ENCODE results near the gene FDXACB1. TPM values are rescaled to one million over a fixed set of nuclear protein-coding genes. Genes with fewer than 3 reads are reported as not detected.

Gene FDXACB1
- total and polyA plus RNA-seq, 2 donors (not counting 3 experiments of a cell fraction or from before 2014, with no cell fraction given), result 1.1 to 1.4 TPM

DNA sequence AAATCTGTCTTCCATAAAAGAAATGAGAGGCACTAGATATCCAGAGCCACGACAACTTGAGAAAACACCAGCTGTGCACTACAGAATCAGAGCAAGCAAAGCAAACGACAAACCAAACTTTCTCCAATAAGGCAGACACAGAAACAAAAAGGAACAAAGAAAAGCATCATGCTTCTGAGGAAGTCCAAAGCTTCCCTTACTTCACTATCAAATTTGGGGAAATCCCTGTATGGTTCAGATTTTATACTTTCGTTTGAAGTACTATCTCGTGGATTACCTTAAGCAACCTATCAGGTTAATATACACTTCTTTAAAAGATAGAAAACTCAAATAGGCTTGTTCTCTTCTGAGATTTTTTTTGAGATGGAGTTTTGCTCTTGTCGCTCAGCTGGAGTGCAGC lies 35.3 kb downstream of the FDXACB1 start:
- Histone ChIP-seq H3K9me3 (replicated peaks; ENCODE audit: control insufficient read depth, insufficient read depth, low read length) (no peaks in the 10 kb centered on the region), H3K36me3 (ENCODE audit: control insufficient read depth in 2 of 2, extremely low read depth in 1 of 2, insufficient read depth in 2 of 2, low read length in 2 of 2) (peaks cover 0 to 2% of the 10 kb centered on the region in 2 experiments), H3K79me2 (ENCODE audit: control insufficient read depth, insufficient read depth, low read length) (no peaks in the 10 kb centered on the region), H3K27me3 (ENCODE audit: control insufficient read depth in 2 of 2, insufficient read depth in 2 of 2, low read length in 2 of 2) (no peaks in the 10 kb centered on the region), H2AFZ (ENCODE audit: low read depth, low read length) (no peak overlapping the region), H4K20me1 (replicated peaks; ENCODE audit: control insufficient read depth, extremely low read depth, insufficient read depth, low read length) (no peaks in the 10 kb centered on the region), H3K4me3 (replicated peaks in 1 of 3; ENCODE audit: insufficient read depth in 1 of 3, low read depth in 1 of 3, low read length in 3 of 3) (no peak overlapping the region), H3K4me2 (ENCODE audit: insufficient read depth, low read length) (no peak overlapping the region), H3K4me1 (ENCODE audit: control insufficient read depth, extremely low read depth, insufficient read depth, low read length) (peaks cover 14% of the 10 kb centered on the region), H3K9me1 (replicated peaks; ENCODE audit: control insufficient read depth, extremely low read depth, insufficient read depth, low read length) (no peaks in the 10 kb centered on the region), H3K9ac (replicated peaks; ENCODE audit: extremely low read depth, insufficient read depth, low read length) (no peak overlapping the region), H3K27ac (ENCODE audit: insufficient read depth, low read depth, low read length) (no peak overlapping the region)
- ChIA-PET POLR2A (no interaction called here), CTCF (interaction anchor here (1.0 to 2.6 kb wide), 5 partner anchors 10 to 389 kb away, joined by 3 to 15 read pairs (median 7); no protein-coding TSS in a partner anchor)
- no TSS peak for BruUV-seq (replicated peaks)
- FAIRE-seq (no peak), DNase-seq (ENCODE audit: low read depth, low spot score) (no peak)
- intact Hi-C loops (cut with micrococcal nuclease) (no loop called here), dilution Hi-C loops (cut with MboI; ENCODE audit: extremely low pct_ligation_motif_present, low sequenced_read_pairs) (no loop called here)
- TF ChIP-seq, protein P1, sequence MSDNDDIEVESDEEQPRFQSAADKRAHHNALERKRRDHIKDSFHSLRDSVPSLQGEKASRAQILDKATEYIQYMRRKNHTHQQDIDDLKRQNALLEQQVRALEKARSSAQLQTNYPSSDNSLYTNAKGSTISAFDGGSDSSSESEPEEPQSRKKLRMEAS (IDR thresholded peaks at IDR 0.05; ENCODE audit: insufficient read depth, insufficient read length), result no peak
- no peak for TF ChIP-seq FOS (IDR thresholded peaks at IDR 0.05; ENCODE audit: borderline replicate concordance, insufficient read depth, low read length)
- no peak for TF ChIP-seq EZH2 (IDR thresholded peaks at IDR 0.05; ENCODE audit: borderline replicate concordance, low read depth, low read length, severe bottlenecking)
- no peak for TF ChIP-seq GATA2 (IDR thresholded peaks at IDR 0.05; ENCODE audit: insufficient read depth, insufficient read length, low read depth, low read length)
- no peak for TF ChIP-seq MYC (IDR thresholded peaks at IDR 0.05; ENCODE audit: low read depth, low read length)
- no peak for TF ChIP-seq JUN (IDR thresholded peaks at IDR 0.05; ENCODE audit: borderline replicate concordance, insufficient read depth, insufficient read length, low read depth)
- TF ChIP-seq, protein P2, sequence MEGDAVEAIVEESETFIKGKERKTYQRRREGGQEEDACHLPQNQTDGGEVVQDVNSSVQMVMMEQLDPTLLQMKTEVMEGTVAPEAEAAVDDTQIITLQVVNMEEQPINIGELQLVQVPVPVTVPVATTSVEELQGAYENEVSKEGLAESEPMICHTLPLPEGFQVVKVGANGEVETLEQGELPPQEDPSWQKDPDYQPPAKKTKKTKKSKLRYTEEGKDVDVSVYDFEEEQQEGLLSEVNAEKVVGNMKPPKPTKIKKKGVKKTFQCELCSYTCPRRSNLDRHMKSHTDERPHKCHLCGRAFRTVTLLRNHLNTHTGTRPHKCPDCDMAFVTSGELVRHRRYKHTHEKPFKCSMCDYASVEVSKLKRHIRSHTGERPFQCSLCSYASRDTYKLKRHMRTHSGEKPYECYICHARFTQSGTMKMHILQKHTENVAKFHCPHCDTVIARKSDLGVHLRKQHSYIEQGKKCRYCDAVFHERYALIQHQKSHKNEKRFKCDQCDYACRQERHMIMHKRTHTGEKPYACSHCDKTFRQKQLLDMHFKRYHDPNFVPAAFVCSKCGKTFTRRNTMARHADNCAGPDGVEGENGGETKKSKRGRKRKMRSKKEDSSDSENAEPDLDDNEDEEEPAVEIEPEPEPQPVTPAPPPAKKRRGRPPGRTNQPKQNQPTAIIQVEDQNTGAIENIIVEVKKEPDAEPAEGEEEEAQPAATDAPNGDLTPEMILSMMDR (IDR thresholded peaks at IDR 0.05; ENCODE audit: extremely low read depth in 1 of 2, insufficient read depth in 1 of 2, low read depth in 1 of 2, low read length in 2 of 2), result no peak
- TF ChIP-seq POLR2AphosphoS5 (IDR thresholded peaks at IDR 0.05; ENCODE audit: insufficient read depth, low read depth, low read length), result no peak
- no peak for TF ChIP-seq POLR2A (IDR thresholded peaks at IDR 0.05; ENCODE audit: low read depth, low read length)

Data from endothelial cell of umbilical vein (primary cell).